H1 (cell line): Measurements from ENCODE around the gene KMT5B. TPM values are rescaled to one million over a fixed set of nuclear protein-coding genes. Genes with fewer than 3 reads are reported as not detected.

Source experiments
- CBX5 ChIP-seq: fragments of 300-800, 300-1000 bp; sonication (generic); IDR thresholded peaks from 2 replicates; pipeline ENCODE4 v1.7.1; 2016; ENCODE audit warnings: antibody characterized with exemption, low read length, low read depth
- CHD7 ChIP-seq: fragments of 300-600 bp; sonication (generic); IDR thresholded peaks from 2 replicates; pipeline ENCODE4 v1.7.1; 2012; ENCODE audit warnings: low read length, moderate library complexity, mild to moderate bottlenecking, inconsistent platforms; ENCODE audit not compliant: insufficient replicate concordance
- CTBP2 ChIP-seq: IDR thresholded peaks from 2 replicates; pipeline ENCODE4 v1.7.0; 2011; ENCODE audit warnings: borderline replicate concordance, mild to moderate bottlenecking, moderate library complexity, mixed read lengths, low read length; ENCODE audit not compliant: insufficient read depth, insufficient read length
- GABPA ChIP-seq: IDR thresholded peaks from 2 replicates; pipeline ENCODE4 v1.6.1; 2011; ENCODE audit warnings: mild to moderate bottlenecking, low read length, moderate library complexity, borderline replicate concordance; ENCODE audit not compliant: insufficient read depth
- RFX5 ChIP-seq: IDR thresholded peaks from 2 replicates; pipeline ENCODE4 v1.6.1; 2011; ENCODE audit warnings: low read depth, low read length, improper control_type of control experiment, borderline replicate concordance
- RNF2 ChIP-seq: fragments of 200-900, 300-1000 bp; sonication (generic); IDR thresholded peaks from 2 replicates; pipeline ENCODE4 v1.7.1; 2016; ENCODE audit warnings: borderline replicate concordance, low read depth, mild to moderate bottlenecking, antibody characterized with exemption, low read length; ENCODE audit not compliant: poor library complexity, severe bottlenecking; ENCODE audit errors: missing control alignments
- RXRA ChIP-seq: IDR thresholded peaks from 2 replicates; pipeline ENCODE4 v1.6.1; 2011; ENCODE audit warnings: low read depth, mild to moderate bottlenecking, low read length, moderate library complexity; ENCODE audit not compliant: insufficient read depth
- SP1 ChIP-seq: IDR thresholded peaks from 2 replicates; pipeline ENCODE4 v1.6.1; 2011; ENCODE audit warnings: low read depth, low read length
- TAF7 ChIP-seq: optimal IDR thresholded peaks from 2 replicates; pipeline ENCODE3; 2011; ENCODE audit warnings: low read depth, mild to moderate bottlenecking, inconsistent platforms, low read length, moderate library complexity, borderline replicate concordance
- YY1 ChIP-seq: IDR thresholded peaks from 2 replicates; pipeline ENCODE4 v1.6.1; 2011; ENCODE audit warnings: low read depth, mild to moderate bottlenecking, low read length
- ZNF274 ChIP-seq: IDR thresholded peaks from 2 replicates; pipeline ENCODE4 v1.7.0; 2012; ENCODE audit warnings: low read length, borderline replicate concordance; ENCODE audit errors: extremely low read depth
- polyA plus RNA-seq, 7 experiments: library from polyadenylated mRNA; depleted of rRNA in 3 of 7; stranded (reverse) in 5 of 7; unstranded in 2 of 7; fragments of >200 nt in 5 of 7; fragments of 200-250 nt in 2 of 7; gene quantifications; 1 replicate in 5 of 7; 2 replicates in 1 of 7; 4 replicates in 1 of 7; pipeline versions ENCODE4 v1.2.1 to v1.2.3, GENCODE V29; 2011 to 2013; ENCODE audit warnings: missing spikeins in 2 of 7, mixed read lengths in 2 of 7
- total RNA-seq: library from RNA; stranded (reverse); fragmentation: NEBNext Ultra II Directional; extraction: Animal tissue kit (Norgen Biotek cat#: 25700); gene quantifications from 2 replicates; pipeline ENCODE4 v1.2.1, GENCODE V29; 2021

Gene KMT5B
- total and polyA plus RNA-seq, 2 of the 8 experiments (the other 6 are each of a cell fraction or from before 2014, with no cell fraction given), result 11.0 to 40.8 TPM

DNA sequence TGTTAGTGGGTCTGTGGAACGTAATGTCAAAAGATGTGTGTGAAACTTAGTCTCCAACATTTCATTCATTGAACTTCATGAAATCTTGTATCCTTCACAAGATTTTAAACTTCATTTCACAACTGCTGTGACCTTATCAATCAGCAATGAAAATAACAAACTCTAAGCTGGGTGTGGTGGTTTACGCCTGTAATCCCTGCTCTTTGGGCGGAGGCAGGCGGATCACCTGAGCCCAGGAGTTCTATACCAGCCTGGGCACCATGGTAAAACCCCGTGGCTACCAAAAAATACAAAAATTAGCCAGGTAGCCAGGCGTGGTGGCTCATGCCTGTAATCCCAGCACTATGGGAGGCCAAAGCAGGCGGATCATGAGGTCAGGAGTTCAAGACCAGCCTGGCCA is 97.0 kb downstream of the KMT5B start (continued):
- TF ChIP-seq CHD7 (no peak), RNF2 (no peak), ZNF274 (no peak), CTBP2 (no peak), GABPA (no peak), TAF7 (no peak), SP1 (no peak), RFX5 (no peak), CBX5 (no peak), YY1 (no peak), RXRA (no peak)
